ENCODE results near the gene GOLT1A.

Gene GOLT1A

GRCh38 chr1:204170494-204171155, 43.2 kb downstream of the GOLT1A start:
- H3K79me2 ChIP-seq (ENCODE audit: insufficient read depth, low read length) = no peaks in the 10 kb centered on the region
- H3K36me3 ChIP-seq (ENCODE audit: insufficient read depth, low read length) = no peaks in the 10 kb centered on the region
- peaks cover 35% of the 10 kb centered on the region for H3K9me3 ChIP-seq (ENCODE audit: insufficient read depth, low read length, severe bottlenecking)
- no peak overlapping the region for H3K4me3 ChIP-seq (ENCODE audit: low read depth in 1 of 2, low read length in 2 of 2)
- no peaks in the 10 kb centered on the region for H3K27me3 ChIP-seq (ENCODE audit: insufficient read depth, low read length, poor library complexity)
- ATAC-seq (ENCODE audit: insufficient read depth, low read depth) = no peak
- no peak overlapping the region for H2AFZ ChIP-seq (ENCODE audit: low read depth, low read length)
- no peak for DNase-seq
- H4K20me1 ChIP-seq (ENCODE audit: insufficient read depth, low read length) = no peaks in the 10 kb centered on the region
- TF ChIP-seq EZH2 (IDR thresholded peaks at IDR 0.05; ENCODE audit: borderline replicate concordance, low read depth, low read length, severe bottlenecking) (no peak), CTCF (IDR thresholded peaks at IDR 0.05; ENCODE audit: borderline replicate concordance, extremely low read depth, low read length, poor library complexity, severe bottlenecking) (no peak)
- H3K9ac ChIP-seq (ENCODE audit: low read depth, low read length) = no peak overlapping the region
- no peak overlapping the region for H3K27ac ChIP-seq (ENCODE audit: low read length)
- no peaks in the 10 kb centered on the region for H3K4me1 ChIP-seq (ENCODE audit: insufficient read depth, low read length)
- no peak overlapping the region for H3K4me2 ChIP-seq (ENCODE audit: insufficient read depth, low read length)

GRCh38 chr1:204169858-204170257, 43.9 kb downstream of the GOLT1A start:
- DNase-seq = no peak
- Histone ChIP-seq H3K36me3 (ENCODE audit: insufficient read depth, low read length) (no peaks in the 10 kb centered on the region), H2AFZ (ENCODE audit: low read depth, low read length) (no peak overlapping the region), H3K4me3 (ENCODE audit: low read depth in 1 of 2, low read length in 2 of 2) (no peak overlapping the region), H4K20me1 (ENCODE audit: insufficient read depth, low read length) (no peaks in the 10 kb centered on the region), H3K27me3 (ENCODE audit: insufficient read depth, low read length, poor library complexity) (no peaks in the 10 kb centered on the region), H3K9ac (ENCODE audit: low read depth, low read length) (no peak overlapping the region), H3K9me3 (ENCODE audit: insufficient read depth, low read length, severe bottlenecking) (peaks cover 35% of the 10 kb centered on the region), H3K27ac (ENCODE audit: low read length) (no peak overlapping the region), H3K4me1 (ENCODE audit: insufficient read depth, low read length) (no peaks in the 10 kb centered on the region), H3K4me2 (ENCODE audit: insufficient read depth, low read length) (no peak overlapping the region), H3K79me2 (ENCODE audit: insufficient read depth, low read length) (no peaks in the 10 kb centered on the region)
- TF ChIP-seq CTCF (IDR thresholded peaks at IDR 0.05; ENCODE audit: borderline replicate concordance, extremely low read depth, low read length, poor library complexity, severe bottlenecking) (no peak), EZH2 (IDR thresholded peaks at IDR 0.05; ENCODE audit: borderline replicate concordance, low read depth, low read length, severe bottlenecking) (no peak)
- no peak for ATAC-seq (ENCODE audit: insufficient read depth, low read depth)

- H3K9me3 ChIP-seq (ENCODE audit: insufficient read depth, low read length, severe bottlenecking) = peaks cover 35% of the 10 kb centered on the region
- H3K4me3 ChIP-seq (ENCODE audit: low read depth in 1 of 2, low read length in 2 of 2) = no peak overlapping the region
- no peak for ATAC-seq (ENCODE audit: insufficient read depth, low read depth)
- no peak overlapping the region for H3K27ac ChIP-seq (ENCODE audit: low read length)
- no peak overlapping the region for H3K9ac ChIP-seq (ENCODE audit: low read depth, low read length)
- H3K36me3 ChIP-seq (ENCODE audit: insufficient read depth, low read length) = no peaks in the 10 kb centered on the region
- no peak overlapping the region for H2AFZ ChIP-seq (ENCODE audit: low read depth, low read length)
- no peak for TF ChIP-seq CTCF (IDR thresholded peaks at IDR 0.05; ENCODE audit: borderline replicate concordance, extremely low read depth, low read length, poor library complexity, severe bottlenecking)
- TF ChIP-seq EZH2 (IDR thresholded peaks at IDR 0.05; ENCODE audit: borderline replicate concordance, low read depth, low read length, severe bottlenecking) = no peak
- no peaks in the 10 kb centered on the region for H3K79me2 ChIP-seq (ENCODE audit: insufficient read depth, low read length)
- DNase-seq = no peak
- H3K27me3 ChIP-seq (ENCODE audit: insufficient read depth, low read length, poor library complexity) = no peaks in the 10 kb centered on the region
- H4K20me1 ChIP-seq (ENCODE audit: insufficient read depth, low read length) = no peaks in the 10 kb centered on the region
- no peaks in the 10 kb centered on the region for H3K4me1 ChIP-seq (ENCODE audit: insufficient read depth, low read length)
- H3K4me2 ChIP-seq (ENCODE audit: insufficient read depth, low read length) = no peak overlapping the region
Measured at GRCh38 chr1:204167730-204168129, 46.1 kb downstream of the GOLT1A start.
